ENCODE data around the gene HOXC11.

Gene HOXC11

GRCh38 chr12:53972722-53973235 is at the start of gene HOXC11:
HOXC11 (plus strand) TSS chr12:53973126; CDS start chr12:53973242, 116 bp downstream.
- no peak for DNase-seq (ENCODE audit: low spot score)

GRCh38 chr12:53924521-53925405 is 48.2 kb upstream of the HOXC11 start:
- no peak for DNase-seq (ENCODE audit: low spot score)

- DNase-seq (ENCODE audit: low spot score): no peak
These were observed 45.5 kb upstream of the HOXC11 start for GRCh38 chr12:53927220-53928029.

GRCh38 chr12:53928054-53928835 is 44.7 kb upstream of the HOXC11 start:
- no peak for DNase-seq (ENCODE audit: low spot score)

- DNase-seq (ENCODE audit: low spot score): no peak
These were observed 43.4 kb upstream of the HOXC11 start for GRCh38 chr12:53929527-53929926.

GRCh38 chr12:53930591-53931255 is 42.2 kb upstream of the HOXC11 start:
- no peak for DNase-seq (ENCODE audit: low spot score)

GRCh38 chr12:53931844-53932581 is 40.9 kb upstream of the HOXC11 start:
- DNase-seq (ENCODE audit: low spot score): no peak

GRCh38 chr12:53932915-53933314 is 40.0 kb upstream of the HOXC11 start:
- no peak for DNase-seq (ENCODE audit: low spot score)

- DNase-seq (ENCODE audit: low spot score): no peak
These were observed 37.3 kb upstream of the HOXC11 start for GRCh38 chr12:53935383-53936341.

GRCh38 chr12:53937099-53937498 is 35.8 kb upstream of the HOXC11 start:
- DNase-seq (ENCODE audit: low spot score): no peak

GRCh38 chr12:53937596-53938325 is 35.2 kb upstream of the HOXC11 start:
- no peak for DNase-seq (ENCODE audit: low spot score)

GRCh38 chr12:53938326-53939140 is 34.4 kb upstream of the HOXC11 start, which contains the start of gene HOXC13:
HOXC13 (plus strand) TSS chr12:53938831; CDS start chr12:53938907, 76 bp downstream.
- DNase-seq (ENCODE audit: low spot score): no peak

GRCh38 chr12:53939141-53940108 is 33.5 kb upstream of the HOXC11 start:
- DNase-seq (ENCODE audit: low spot score): no peak

GRCh38 chr12:53940443-53941014 is 32.4 kb upstream of the HOXC11 start:
- no peak for DNase-seq (ENCODE audit: low spot score)

- no peak for DNase-seq (ENCODE audit: low spot score)
These were observed 31.7 kb upstream of the HOXC11 start for GRCh38 chr12:53941187-53941586.

- DNase-seq (ENCODE audit: low spot score): no peak
These were observed 31.2 kb upstream of the HOXC11 start for GRCh38 chr12:53941750-53942149.
